ENCODE data around the gene WWOX.

WWOX gene

GRCh38 chr16:78137782-78138616 is 38.5 kb downstream of the WWOX start:
- DNase-seq: no peak
- intact Hi-C loops (cut with DNase I): no loop called here

GRCh38 chr16:78140818-78141466 is 41.5 kb downstream of the WWOX start:
- DNase-seq: no peak

GRCh38 chr16:78142788-78143187 is 43.3 kb downstream of the WWOX start:
- intact Hi-C loops (cut with DNase I): no loop called here
- DNase-seq: no peak

More at GRCh38 chr16:78140818-78141466, 41.5 kb downstream of the WWOX start:
- intact Hi-C loops (cut with DNase I): no loop called here

- DNase-seq: no peak
Observed at GRCh38 chr16:78146807-78147206, 47.4 kb downstream of the WWOX start.

GRCh38 chr16:78147911-78148401 is 48.5 kb downstream of the WWOX start:
- DNase-seq: no peak
- intact Hi-C loops (cut with DNase I): no loop called here

More at GRCh38 chr16:78146807-78147206, 47.4 kb downstream of the WWOX start:
- intact Hi-C loops (cut with DNase I): no loop called here

- intact Hi-C loops (cut with DNase I): no loop called here
- no peak for DNase-seq
Observed at GRCh38 chr16:78150233-78150632, 50.8 kb downstream of the WWOX start.

- no peak for DNase-seq
- intact Hi-C loops (cut with DNase I): no loop called here
Observed at GRCh38 chr16:78154729-78155461, 55.4 kb downstream of the WWOX start.

GRCh38 chr16:78155791-78156345 is 56.4 kb downstream of the WWOX start:
- no peak for DNase-seq
- intact Hi-C loops (cut with DNase I): no loop called here

- intact Hi-C loops (cut with DNase I): no loop called here
- no peak for DNase-seq
Observed at GRCh38 chr16:78161023-78161729, 61.7 kb downstream of the WWOX start.

- intact Hi-C loops (cut with DNase I): no loop called here
- DNase-seq: no peak
Observed at GRCh38 chr16:78163772-78164670, 64.6 kb downstream of the WWOX start.

- intact Hi-C loops (cut with DNase I): no loop called here
- DNase-seq: no peak
Observed at GRCh38 chr16:78170494-78170933, 71.1 kb downstream of the WWOX start.

GRCh38 chr16:78175287-78175686 is 75.8 kb downstream of the WWOX start:
- DNase-seq: no peak

GRCh38 chr16:78176435-78176834 is 77.0 kb downstream of the WWOX start:
- intact Hi-C loops (cut with DNase I): no loop called here
- no peak for DNase-seq

More at GRCh38 chr16:78175287-78175686, 75.8 kb downstream of the WWOX start:
- intact Hi-C loops (cut with DNase I): no loop called here

- DNase-seq: no peak
- intact Hi-C loops (cut with DNase I): no loop called here
Observed at GRCh38 chr16:78177218-78177617, 77.8 kb downstream of the WWOX start.

- DNase-seq: no peak
Observed at GRCh38 chr16:78177987-78178386, 78.5 kb downstream of the WWOX start.

GRCh38 chr16:78179666-78180065 is 80.2 kb downstream of the WWOX start:
- intact Hi-C loops (cut with DNase I): no loop called here
- no peak for DNase-seq

More at GRCh38 chr16:78177987-78178386, 78.5 kb downstream of the WWOX start:
- intact Hi-C loops (cut with DNase I): no loop called here

- no peak for DNase-seq
- intact Hi-C loops (cut with DNase I): no loop called here
Observed at GRCh38 chr16:78180349-78180748, 80.9 kb downstream of the WWOX start.

- intact Hi-C loops (cut with DNase I): no loop called here
- DNase-seq: peak; percentile 17 to 89 (median 49)
Observed at GRCh38 chr16:78183437-78184237, 84.2 kb downstream of the WWOX start.

All from posterior cingulate gyrus (tissue), 11 donors.